ENCODE data around the gene NLRC5.
A peak's percentile ranks its signal among the peaks of the same experiment; 100 is the strongest.

Gene NLRC5

GRCh38 chr16:56943761-56944375 lies 45.5 kb upstream of the NLRC5 start:
- TF ChIP-seq, protein P1, sequence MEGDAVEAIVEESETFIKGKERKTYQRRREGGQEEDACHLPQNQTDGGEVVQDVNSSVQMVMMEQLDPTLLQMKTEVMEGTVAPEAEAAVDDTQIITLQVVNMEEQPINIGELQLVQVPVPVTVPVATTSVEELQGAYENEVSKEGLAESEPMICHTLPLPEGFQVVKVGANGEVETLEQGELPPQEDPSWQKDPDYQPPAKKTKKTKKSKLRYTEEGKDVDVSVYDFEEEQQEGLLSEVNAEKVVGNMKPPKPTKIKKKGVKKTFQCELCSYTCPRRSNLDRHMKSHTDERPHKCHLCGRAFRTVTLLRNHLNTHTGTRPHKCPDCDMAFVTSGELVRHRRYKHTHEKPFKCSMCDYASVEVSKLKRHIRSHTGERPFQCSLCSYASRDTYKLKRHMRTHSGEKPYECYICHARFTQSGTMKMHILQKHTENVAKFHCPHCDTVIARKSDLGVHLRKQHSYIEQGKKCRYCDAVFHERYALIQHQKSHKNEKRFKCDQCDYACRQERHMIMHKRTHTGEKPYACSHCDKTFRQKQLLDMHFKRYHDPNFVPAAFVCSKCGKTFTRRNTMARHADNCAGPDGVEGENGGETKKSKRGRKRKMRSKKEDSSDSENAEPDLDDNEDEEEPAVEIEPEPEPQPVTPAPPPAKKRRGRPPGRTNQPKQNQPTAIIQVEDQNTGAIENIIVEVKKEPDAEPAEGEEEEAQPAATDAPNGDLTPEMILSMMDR (IDR thresholded peaks at IDR 0.05; ENCODE audit: unreplicated experiment in 3 of 3), result no peak
- Mint-ChIP-seq H3K4me1 (peaks cover 22% of the 10 kb centered on the region), H3K36me3 (ENCODE audit: low read depth) (peaks cover 49% of the 10 kb centered on the region)

GRCh38 chr16:56944954-56945839 lies 44.2 kb upstream of the NLRC5 start:
- Mint-ChIP-seq H3K36me3 (ENCODE audit: low read depth) (peaks cover 36% of the 10 kb centered on the region), H3K4me3 (no peak overlapping the region), H3K9me3 (no peaks in the 10 kb centered on the region), H3K27ac (peak overlapping the region; percentile 3 to 24 (median 9)), H3K4me1 (peaks cover 16% of the 10 kb centered on the region), H3K27me3 (ENCODE audit: low read depth) (no peaks in the 10 kb centered on the region)
- TF ChIP-seq, protein P1 (IDR thresholded peaks at IDR 0.05; ENCODE audit: unreplicated experiment in 3 of 3), result no peak

More at GRCh38 chr16:56943761-56944375, 45.5 kb upstream of the NLRC5 start:
- Mint-ChIP-seq H3K27ac (no peak overlapping the region), H3K4me3 (no peak overlapping the region), H3K27me3 (ENCODE audit: low read depth) (no peaks in the 10 kb centered on the region), H3K9me3 (no peaks in the 10 kb centered on the region)

DNA sequence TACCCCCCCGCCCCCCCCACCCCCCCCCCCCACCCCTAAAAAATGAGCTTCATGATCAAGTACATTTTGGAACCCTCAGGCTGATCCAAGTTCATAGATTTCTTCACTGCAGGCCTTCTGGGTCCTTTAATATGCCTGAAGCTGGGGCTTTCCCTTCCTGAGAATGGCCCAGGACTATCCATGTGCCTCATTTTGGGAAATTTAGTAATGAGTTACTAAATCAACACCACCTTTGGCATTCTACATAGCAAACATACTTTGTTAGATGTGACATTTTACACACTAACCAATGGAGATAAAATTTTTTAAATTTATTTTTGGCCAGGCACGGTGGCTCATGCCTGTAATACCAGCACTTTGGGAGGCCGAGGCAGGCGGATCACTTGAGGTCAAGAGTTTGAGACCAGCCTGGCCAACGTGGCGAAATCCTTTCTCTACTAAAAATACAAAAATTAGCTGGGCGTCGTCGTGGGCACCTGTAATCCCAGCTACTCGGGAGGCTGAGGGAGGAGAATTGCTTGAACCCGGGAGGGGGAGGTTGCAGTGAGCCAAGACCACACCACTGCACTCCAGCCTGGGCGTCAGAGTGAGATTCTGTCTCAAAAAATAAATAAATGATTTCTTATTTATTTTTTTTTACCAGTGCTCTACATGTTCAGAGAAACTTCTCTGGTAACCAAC lies 43.4 kb upstream of the NLRC5 start:
- no peaks in the 10 kb centered on the region for H3K27me3 Mint-ChIP-seq (ENCODE audit: low read depth)
- no peak overlapping the region for H3K4me3 Mint-ChIP-seq
- H3K9me3 Mint-ChIP-seq, result no peaks in the 10 kb centered on the region
- H3K4me1 Mint-ChIP-seq, result peaks cover 16% of the 10 kb centered on the region
- TF ChIP-seq, protein P1 (IDR thresholded peaks at IDR 0.05; ENCODE audit: unreplicated experiment in 3 of 3), result no peak
- H3K36me3 Mint-ChIP-seq (ENCODE audit: low read depth), result peaks cover 32% of the 10 kb centered on the region
- H3K27ac Mint-ChIP-seq, result no peak overlapping the region

- Mint-ChIP-seq H3K9me3 (no peaks in the 10 kb centered on the region), H3K36me3 (ENCODE audit: low read depth) (peaks cover 26% of the 10 kb centered on the region), H3K4me1 (peaks cover 16% of the 10 kb centered on the region), H3K27ac (peak overlapping the region; percentile 18 to 56 (median 45)), H3K27me3 (ENCODE audit: low read depth) (peaks cover 3% of the 10 kb centered on the region), H3K4me3 (no peak overlapping the region)
- TF ChIP-seq, protein P1 (IDR thresholded peaks at IDR 0.05; ENCODE audit: unreplicated experiment in 3 of 3), result no peak
These were observed 42.4 kb upstream of the NLRC5 start for GRCh38 chr16:56946767-56947603.

DNA sequence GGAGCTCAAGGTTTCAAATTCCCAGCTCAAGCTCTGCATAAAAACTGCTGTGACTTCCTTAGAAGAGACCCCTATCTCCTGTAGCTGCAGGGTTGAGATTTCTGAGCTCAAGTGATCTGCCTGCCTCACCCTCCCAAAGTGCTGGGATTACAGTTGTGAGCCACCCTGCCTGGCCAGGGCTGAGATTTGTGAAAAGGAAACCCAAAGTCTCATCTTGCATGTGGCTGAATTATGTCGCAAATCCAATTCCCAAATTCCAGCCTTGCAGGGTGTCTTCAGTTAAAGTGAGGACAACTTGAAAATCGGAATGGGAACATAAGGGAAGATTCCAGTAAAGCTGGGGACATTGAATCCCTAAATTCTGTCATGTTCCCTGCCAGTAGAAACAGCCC lies 41.8 kb upstream of the NLRC5 start:
- Mint-ChIP-seq H3K4me1 (peaks cover 16% of the 10 kb centered on the region), H3K27me3 (ENCODE audit: low read depth) (peaks cover 6% of the 10 kb centered on the region), H3K9me3 (no peaks in the 10 kb centered on the region), H3K36me3 (ENCODE audit: low read depth) (peaks cover 22% of the 10 kb centered on the region), H3K4me3 (no peak overlapping the region), H3K27ac (peak overlapping the region in 1 of 3 experiments; percentile 18)
- TF ChIP-seq, protein P1 (IDR thresholded peaks at IDR 0.05; ENCODE audit: unreplicated experiment in 3 of 3), result no peak
